Caki2 (cell line): ENCODE measurements around the gene ATP9B. TPM values are rescaled to one million over a fixed set of nuclear protein-coding genes. Genes with fewer than 3 reads are reported as not detected.

Experiments used
- DNase-seq: peaks from one replicate; pipeline ENCODE4 v3.0.0-alpha.2; 2015; ENCODE audit warnings: low read depth
- in situ Hi-C: cut with HindIII; loops from 2 replicates; pipeline ENCODE4 v1.10.0; 2016; ENCODE audit warnings: low sequenced_read_pairs, low pct_unique_long_range_greater_than_20kb, mixed read lengths
- total RNA-seq: library from RNA; depleted of rRNA; stranded (reverse); fragments of >200 nt; shearing (Covaris generic); gene quantifications from 2 replicates; pipeline ENCODE4 v1.2.3, GENCODE V29; 2014; ENCODE audit warnings: low replicate concordance

Gene ATP9B
- total RNA-seq, 1 experiment from 2014 or later, result 60.4 TPM

GRCh38 chr18:79173742-79174141 is 104.5 kb downstream of the ATP9B start:
- DNase-seq, result no peak
- in situ Hi-C loops, result no loop called here

GRCh38 chr18:79178113-79178531 is 108.9 kb downstream of the ATP9B start:
- in situ Hi-C loops, result no loop called here
- DNase-seq, result no peak

GRCh38 chr18:79182047-79182713 is 113.0 kb downstream of the ATP9B start:
- DNase-seq, result no peak
- in situ Hi-C loops, result no loop called here

DNA sequence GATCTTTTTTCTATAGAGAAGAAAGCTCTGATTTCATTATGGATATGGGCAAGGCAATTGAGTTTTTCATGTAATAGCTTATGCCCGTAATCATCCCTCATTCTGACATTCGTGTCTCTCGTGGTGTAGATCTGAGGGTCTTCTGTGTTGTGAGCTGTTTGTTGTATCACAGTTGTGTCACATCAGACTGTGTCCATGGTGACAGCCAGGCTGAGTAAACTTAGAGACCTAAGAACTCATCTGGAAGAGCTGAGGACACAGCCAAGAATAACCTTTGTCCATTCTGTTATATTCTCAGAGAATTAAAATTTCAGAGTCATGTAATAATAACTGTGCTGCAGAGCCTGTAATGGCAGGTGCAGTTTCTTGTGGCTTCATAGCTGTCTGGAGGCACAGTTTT is 116.5 kb downstream of the ATP9B start:
- no peak for DNase-seq
- in situ Hi-C loops, result no loop called here

DNA sequence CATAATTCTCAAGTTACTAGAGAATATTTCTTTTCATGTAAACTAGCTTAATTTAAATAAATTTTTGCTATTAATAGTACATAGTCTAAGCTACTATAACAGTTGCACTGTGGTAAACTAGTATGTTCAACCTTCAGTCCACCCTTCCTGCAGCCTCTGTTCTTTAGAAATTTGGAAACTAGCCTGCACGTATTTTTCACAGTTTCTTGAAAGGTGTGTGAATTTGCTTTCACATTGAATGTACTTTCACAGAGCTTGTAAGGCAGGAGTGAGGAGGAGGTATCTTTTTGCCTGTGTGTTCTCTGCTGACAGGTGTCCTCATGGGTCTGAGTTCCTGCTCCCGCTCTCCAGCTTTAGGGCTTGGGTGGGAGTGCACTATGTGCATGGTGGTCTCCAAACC is 117.5 kb downstream of the ATP9B start:
- no peak for DNase-seq
- in situ Hi-C loops, result no loop called here

GRCh38 chr18:79187532-79188277 is 118.5 kb downstream of the ATP9B start:
- in situ Hi-C loops, result no loop called here

GRCh38 chr18:79191418-79191817 is 122.2 kb downstream of the ATP9B start:
- in situ Hi-C loops, result no loop called here
- DNase-seq, result no peak

More at GRCh38 chr18:79187532-79188277, 118.5 kb downstream of the ATP9B start:
- DNase-seq, result no peak

GRCh38 chr18:79191956-79192355 is 122.8 kb downstream of the ATP9B start:
- DNase-seq, result no peak
- in situ Hi-C loops, result no loop called here

DNA sequence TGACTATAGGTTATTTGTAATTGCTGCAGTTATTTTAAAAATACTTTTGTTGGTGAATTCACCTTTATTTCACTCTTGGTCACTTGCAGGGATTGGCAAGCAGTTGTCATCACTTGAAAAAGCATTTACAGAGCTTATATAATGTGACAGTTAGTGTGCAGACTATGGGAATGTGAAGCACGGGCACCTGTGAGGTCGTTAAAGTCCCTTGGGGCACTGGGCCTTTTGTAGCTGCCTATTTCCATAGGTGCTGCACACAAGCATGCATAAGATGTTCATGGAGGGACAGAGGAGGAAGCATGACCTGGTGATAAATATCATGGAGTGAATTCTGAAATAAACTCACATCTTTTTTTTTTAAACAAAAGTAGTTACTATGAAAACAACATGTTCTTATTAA is 124.6 kb downstream of the ATP9B start:
- no peak for DNase-seq
- in situ Hi-C loops, result no loop called here

DNA sequence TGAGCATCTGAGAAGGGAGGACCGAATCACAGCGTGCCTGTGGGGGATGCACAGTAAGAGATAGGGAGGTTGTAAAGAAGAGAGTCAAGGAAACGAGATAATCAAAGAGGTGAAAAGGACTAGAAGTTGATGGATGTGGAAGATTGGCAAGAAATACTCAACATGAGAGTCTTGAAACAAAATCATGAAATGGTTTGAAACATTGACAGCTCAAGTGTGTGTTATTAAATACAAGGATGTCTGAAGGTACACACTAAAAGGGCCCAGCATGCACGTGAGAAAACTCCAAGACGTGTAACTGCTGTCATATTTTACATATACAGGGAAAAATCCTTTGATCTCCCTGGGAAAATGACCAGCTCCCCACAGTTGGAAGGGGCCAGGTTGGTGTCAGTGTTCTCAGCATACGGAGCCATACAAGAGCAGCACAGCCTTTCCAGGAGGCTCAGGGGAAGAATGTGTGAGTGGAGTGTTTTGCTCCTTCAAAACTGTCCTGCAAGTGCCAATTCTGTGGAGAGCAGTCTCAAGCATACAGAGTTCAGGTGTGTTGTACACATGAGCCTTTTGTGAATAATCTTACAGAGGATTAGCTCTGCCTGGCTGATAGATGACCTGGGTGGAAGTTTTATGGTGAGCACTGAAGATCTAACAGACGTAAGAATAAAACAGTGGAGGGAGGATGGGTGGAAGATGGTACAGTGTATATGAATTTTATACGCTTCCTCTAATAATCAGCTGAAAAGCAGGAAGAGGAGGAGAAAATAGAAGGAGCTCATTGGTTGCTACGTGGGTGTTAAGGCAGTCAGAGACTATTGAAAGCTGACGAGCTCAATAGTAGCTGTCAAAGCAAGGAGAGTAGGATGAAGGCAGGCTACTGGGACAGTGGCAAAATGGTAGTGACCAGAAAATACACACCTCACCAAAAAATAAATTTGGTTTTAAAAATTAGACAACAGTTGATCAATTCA is 126.8 kb downstream of the ATP9B start:
- in situ Hi-C loops, result no loop called here
- DNase-seq, result no peak

DNA sequence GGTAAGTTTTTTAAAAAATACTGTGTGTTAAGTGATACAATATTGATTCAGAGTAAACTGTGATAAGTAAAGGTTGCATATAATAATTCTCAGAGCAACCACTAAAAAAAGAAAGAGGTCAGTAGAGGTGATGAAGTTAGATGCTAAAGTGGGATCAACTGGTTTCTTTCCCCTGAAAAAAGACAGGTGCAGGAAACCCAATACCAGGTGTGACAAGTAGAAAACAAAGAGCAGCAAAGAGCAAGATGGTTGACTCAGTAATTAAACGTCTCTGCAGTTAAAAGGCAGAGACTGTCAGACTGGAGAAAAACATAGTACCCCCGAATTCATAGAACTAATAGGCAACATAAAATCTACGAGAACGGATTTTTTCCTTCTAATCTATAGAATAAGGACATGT is 128.3 kb downstream of the ATP9B start:
- in situ Hi-C loops, result no loop called here
- DNase-seq, result no peak

DNA sequence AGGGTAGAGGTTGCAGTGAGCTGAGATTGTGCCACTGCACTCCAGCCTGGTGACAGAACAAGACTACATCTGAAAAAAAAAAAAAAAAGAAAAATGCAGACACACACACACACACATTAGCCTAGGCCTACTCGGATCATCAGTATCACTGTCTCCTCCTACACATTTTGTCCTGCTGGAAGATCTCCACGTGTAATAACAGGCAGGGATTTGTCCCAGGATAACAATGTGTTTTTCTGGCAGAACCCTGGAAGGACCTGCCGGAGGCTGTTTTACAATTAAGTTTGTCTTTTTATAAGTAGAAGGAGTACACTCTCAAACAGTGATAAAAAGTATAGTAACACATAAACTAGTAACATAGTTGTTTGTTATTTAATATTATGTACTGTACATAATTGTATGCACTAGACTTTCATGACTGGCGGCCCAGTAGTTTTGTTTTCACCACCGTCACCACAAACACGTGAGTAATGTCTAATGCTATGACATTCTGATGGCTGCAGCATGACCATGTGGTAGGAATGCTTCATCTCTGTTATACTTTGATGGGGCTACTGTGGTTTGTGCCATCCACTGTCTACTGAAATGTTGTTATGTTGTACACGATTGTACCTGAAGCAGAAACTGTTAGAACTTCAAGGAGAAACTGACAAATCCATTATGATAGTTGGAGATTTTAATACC is 130.6 kb downstream of the ATP9B start:
- in situ Hi-C loops, result no loop called here

DNA sequence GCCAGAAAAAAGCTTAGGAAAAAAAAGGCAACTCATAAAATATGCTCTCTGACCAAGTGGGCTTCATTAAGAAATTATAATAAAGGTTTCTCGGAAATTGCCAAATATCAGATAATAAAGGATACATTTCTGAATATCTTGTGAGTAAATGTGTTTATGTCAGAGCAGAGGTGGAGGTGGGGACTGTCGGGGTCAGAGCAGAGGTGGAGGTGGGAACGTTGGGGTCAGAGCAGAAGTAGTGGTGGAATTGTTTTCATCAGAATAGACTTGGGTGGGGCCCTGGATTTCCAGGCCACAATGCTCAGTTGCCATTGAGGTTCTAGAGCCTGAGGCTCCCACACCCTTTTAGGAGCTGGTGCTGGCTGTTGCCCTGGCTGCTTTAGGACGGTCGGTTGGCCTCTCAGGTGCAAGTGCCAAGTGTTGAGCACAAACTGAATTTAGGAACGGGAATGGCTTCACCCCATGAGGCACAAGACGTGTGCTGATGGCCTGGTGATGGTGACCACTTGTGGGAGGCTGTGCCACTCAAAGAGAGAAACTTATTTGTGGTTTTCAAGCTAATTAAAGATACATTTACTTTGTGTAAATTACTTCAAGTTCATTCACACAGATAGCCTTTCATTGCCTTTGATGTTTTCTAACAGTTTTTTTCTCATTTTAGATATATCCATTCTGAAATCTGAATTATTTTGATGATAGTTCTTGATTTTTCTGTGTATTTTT is 131.5 kb downstream of the ATP9B start:
- in situ Hi-C loops, result no loop called here
- DNase-seq, result no peak

More for the DNA sequence above, 130.6 kb downstream of the ATP9B start:
- DNase-seq, result no peak

DNA sequence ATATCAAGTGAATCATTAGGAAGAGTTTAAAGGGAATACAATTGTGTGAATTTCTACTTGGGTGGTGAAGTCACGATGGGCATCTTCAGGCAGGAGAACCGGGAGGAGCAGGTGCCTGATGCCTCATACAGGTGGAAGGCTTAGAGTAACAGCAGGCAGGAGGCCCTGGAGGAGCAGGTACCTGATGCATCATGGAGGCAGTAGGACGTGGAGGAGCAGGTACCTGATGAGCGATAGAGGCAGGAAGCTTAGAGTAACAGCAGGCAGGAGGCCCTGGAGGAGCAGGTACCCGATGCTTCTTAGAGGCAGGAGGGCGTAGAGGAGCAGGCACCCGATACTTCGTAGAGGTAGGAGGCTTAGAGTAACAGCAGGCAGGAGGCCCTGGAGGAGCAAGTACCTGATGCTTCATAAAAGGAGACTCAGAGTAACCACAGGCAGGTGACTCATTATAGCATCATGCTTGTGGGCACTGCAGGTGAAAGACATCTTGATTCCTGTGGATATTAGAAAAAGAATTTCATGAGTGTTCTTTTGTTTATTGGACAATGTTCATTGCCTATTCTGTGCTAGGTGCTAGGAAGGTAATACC is 133.9 kb downstream of the ATP9B start:
- in situ Hi-C loops, result no loop called here
- DNase-seq, result peak; percentile 4

DNA sequence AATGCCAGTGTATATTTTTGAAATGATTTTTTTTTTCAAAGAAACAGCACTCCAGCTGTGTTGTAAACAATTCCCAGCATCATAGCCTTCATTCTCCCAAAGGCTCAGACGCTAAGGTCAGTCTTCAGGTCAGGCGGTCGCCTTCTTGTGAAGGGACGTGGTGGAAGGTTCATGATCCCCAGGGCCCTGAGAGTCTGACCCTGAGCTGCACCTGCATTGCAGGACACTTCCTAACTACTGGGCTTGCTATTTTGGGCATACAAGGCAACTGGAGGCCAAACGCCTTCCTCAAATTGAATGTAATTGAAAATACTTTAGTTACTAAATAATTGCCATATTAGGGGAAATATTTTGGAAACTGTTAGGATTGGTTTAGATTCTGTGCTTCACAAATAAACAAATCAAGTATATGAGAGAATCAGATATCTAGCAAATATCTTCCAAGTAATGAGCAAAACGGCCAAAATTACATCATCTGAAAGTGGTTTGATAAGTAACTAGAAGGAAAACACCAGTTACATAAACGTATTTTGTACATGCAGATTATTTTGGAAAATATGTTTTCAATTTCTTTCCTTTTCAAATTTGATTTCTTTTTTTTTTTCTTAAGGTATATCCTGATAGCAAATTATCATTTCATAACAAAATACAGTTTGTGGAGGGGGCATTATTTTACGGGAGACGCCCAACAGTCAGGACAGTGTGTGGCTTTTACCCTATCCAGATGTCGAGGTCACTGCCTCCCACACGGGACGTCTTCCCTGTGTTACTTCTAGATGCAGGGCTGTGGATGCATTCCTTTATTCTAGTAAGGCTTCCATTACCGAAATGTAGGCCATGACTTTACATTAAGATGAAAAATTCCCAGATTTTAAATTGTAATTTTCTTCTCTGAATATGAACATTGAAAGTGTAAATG is 136.0 kb downstream of the ATP9B start:
- no peak for DNase-seq
- in situ Hi-C loops, result no loop called here

DNA sequence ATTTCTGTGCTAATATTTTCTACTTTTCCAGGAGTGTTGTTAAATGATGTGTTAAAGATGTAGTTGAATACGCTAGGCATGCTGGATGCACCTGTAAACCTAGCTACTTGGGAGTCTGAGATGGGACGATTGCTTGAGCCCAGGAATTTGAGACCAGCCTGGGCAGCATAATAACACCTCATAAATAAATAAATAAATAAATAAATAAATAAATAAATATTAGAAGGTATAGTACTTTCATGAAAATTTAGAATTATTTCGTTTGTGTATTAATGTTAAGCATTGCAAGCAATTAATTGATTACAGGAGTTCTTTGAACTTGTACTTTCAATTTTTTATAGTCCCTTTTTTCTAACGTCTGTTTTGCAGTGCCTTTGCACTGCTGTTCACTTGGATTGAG is 137.2 kb downstream of the ATP9B start:
- in situ Hi-C loops, result no loop called here
- no peak for DNase-seq
